HEK293 (cell line): ENCODE results near the gene SUFU.

ENCODE experiments used
- IKZF3 ChIP-seq: fragments of 450-650 bp; IDR thresholded peaks from 2 replicates; pipeline ENCODE4 v1.5.0; 2018; ENCODE audit warnings: missing biosample characterization, mild to moderate bottlenecking, missing genetic modification characterization, moderate library complexity
- WT1 ChIP-seq: fragments of 450-650 bp; formaldehyde crosslinking; IDR thresholded peaks from 2 replicates; pipeline ENCODE4 v1.5.1; 2016; ENCODE audit warnings: missing biosample characterization, missing genetic modification characterization
- ZBTB44 ChIP-seq: fragments of 450-650 bp; IDR thresholded peaks from 2 replicates; pipeline ENCODE4 v1.5.1; 2018; ENCODE audit warnings: missing biosample characterization, mild to moderate bottlenecking, missing genetic modification characterization
- ZNF707 ChIP-seq: fragments of 450-650 bp; formaldehyde crosslinking; IDR thresholded peaks from 2 replicates; pipeline ENCODE4 v1.5.1; 2016; ENCODE audit warnings: missing biosample characterization, missing genetic modification characterization

GRCh38 chr10:102676534-102677315, 173.0 kb downstream of the SUFU start:
- TF ChIP-seq IKZF3 (tag by site-specific recombination) (no peak), ZBTB44 (no peak), ZNF707 (tag by site-specific recombination) (no peak), WT1 (no peak)
